Parathyroid adenoma (tissue), 2 donors: Measurements from ENCODE around the gene TMEM150B.

Experiments
- H2AFZ ChIP-seq: fragments of 300-600 bp; sonication (generic); one replicate; pipeline ENCODE4 v1.7.0; 2017; ENCODE audit warnings: antibody characterized with exemption, mild to moderate bottlenecking
- H3K27ac ChIP-seq: fragments of 300-600 bp; sonication (generic); one replicate; pipeline ENCODE4 v1.7.0; 2017
- H3K27me3 ChIP-seq: fragments of 300-600 bp; sonication (generic); one replicate; pipeline ENCODE4 v1.7.0; 2017; ENCODE audit warnings: low read length; ENCODE audit not compliant: control insufficient read depth, insufficient read depth
- H3K36me3 ChIP-seq: fragments of 300-600 bp; sonication (generic); one replicate; pipeline ENCODE4 v1.7.0; 2017; ENCODE audit warnings: low read length; ENCODE audit not compliant: control insufficient read depth, insufficient read depth
- H3K4me1 ChIP-seq: fragments of 300-600 bp; sonication (generic); one replicate; pipeline ENCODE4 v1.7.0; 2017; ENCODE audit warnings: control low read depth
- H3K4me2 ChIP-seq: fragments of 300-600 bp; sonication (generic); one replicate; pipeline ENCODE4 v1.7.0; 2017; ENCODE audit warnings: low read length
- H3K4me3 ChIP-seq: fragments of 300-600 bp; sonication (generic); one replicate; pipeline ENCODE4 v1.7.0; 2017; ENCODE audit warnings: low read depth, low read length
- H3K79me2 ChIP-seq: fragments of 300-600 bp; sonication (generic); one replicate; pipeline ENCODE4 v1.7.0; 2017; ENCODE audit warnings: control low read depth
- H3K9ac ChIP-seq: fragments of 300-600 bp; sonication (generic); one replicate; pipeline ENCODE4 v1.7.0; 2017; ENCODE audit warnings: mild to moderate bottlenecking
- H3K9me3 ChIP-seq: fragments of 300-600 bp; sonication (generic); one replicate; pipeline ENCODE4 v1.7.0; 2017; ENCODE audit warnings: low read length; ENCODE audit not compliant: control insufficient read depth
- TF ChIP-seq, protein P1 (sequence below): fragments of 300-600 bp; sonication (generic); IDR thresholded peaks from one replicate; pipeline ENCODE4 v1.7.0; 2017; ENCODE audit warnings: antibody characterized with exemption, mild to moderate bottlenecking
- donor health status: primary hyperparathyroidism.

The TMEM150B gene

GRCh38 chr19:55370305-55370988, 45.3 kb upstream of the TMEM150B start, which contains the start of gene IL11:
Gene IL11 (minus strand): TSS chr19:55370463. CDS start chr19:55370310, 153 bp downstream.
- H3K9ac ChIP-seq, result no peak within 1 kb of the TSS
- no peaks in the 10 kb centered on the region for H3K79me2 ChIP-seq
- no peak within 1 kb of the TSS for H3K27ac ChIP-seq
- H3K4me1 ChIP-seq, result no peaks in the 10 kb centered on the region
- H3K4me2 ChIP-seq, result peak within 1 kb of the TSS; percentile 47
- TF ChIP-seq, protein P1, sequence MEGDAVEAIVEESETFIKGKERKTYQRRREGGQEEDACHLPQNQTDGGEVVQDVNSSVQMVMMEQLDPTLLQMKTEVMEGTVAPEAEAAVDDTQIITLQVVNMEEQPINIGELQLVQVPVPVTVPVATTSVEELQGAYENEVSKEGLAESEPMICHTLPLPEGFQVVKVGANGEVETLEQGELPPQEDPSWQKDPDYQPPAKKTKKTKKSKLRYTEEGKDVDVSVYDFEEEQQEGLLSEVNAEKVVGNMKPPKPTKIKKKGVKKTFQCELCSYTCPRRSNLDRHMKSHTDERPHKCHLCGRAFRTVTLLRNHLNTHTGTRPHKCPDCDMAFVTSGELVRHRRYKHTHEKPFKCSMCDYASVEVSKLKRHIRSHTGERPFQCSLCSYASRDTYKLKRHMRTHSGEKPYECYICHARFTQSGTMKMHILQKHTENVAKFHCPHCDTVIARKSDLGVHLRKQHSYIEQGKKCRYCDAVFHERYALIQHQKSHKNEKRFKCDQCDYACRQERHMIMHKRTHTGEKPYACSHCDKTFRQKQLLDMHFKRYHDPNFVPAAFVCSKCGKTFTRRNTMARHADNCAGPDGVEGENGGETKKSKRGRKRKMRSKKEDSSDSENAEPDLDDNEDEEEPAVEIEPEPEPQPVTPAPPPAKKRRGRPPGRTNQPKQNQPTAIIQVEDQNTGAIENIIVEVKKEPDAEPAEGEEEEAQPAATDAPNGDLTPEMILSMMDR, result no peak
- peak within 1 kb of the TSS; percentile 50 for H2AFZ ChIP-seq
- no peaks in the 10 kb centered on the region for H3K9me3 ChIP-seq
- H3K27me3 ChIP-seq, result peaks cover 10% of the 10 kb centered on the region
- peak within 1 kb of the TSS; percentile 11 for H3K4me3 ChIP-seq
- no peaks in the 10 kb centered on the region for H3K36me3 ChIP-seq

DNA sequence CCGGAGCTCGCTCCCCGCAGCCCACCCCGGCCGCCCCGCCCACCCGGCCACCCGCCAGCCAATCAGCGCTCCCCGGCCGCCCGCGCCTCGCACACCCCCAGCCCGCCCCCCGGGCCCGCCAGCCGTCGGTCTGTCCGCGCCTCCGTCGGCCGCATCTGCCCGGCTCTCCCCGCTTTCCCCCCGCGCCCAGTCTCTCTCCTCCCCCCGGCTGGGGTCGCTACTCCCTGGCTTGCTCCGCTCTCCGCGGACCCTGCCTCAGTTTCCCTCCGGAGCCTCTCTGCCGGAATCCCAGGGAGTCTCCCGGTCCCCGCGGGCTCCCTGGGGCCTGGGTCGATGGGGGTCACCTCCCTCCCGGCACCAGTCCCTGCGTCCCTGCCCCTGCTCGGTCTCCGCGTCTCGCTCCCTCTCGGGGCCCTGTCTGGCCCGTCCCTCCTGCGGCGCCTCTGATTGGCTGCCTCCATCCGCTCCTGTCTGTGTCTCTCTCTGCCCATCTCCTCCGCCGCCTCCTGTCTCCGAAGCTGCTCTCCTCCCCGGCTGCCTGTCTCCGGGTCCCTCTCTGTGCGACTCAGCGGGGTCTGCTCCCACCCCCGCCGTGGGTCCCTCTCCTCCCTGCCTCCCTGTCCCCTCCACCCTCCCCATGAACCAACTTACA, 44.6 kb upstream of the TMEM150B start:
- H3K27ac ChIP-seq, result no peak overlapping the region
- H3K36me3 ChIP-seq, result no peaks in the 10 kb centered on the region
- no peaks in the 10 kb centered on the region for H3K9me3 ChIP-seq
- no peaks in the 10 kb centered on the region for H3K79me2 ChIP-seq
- H3K27me3 ChIP-seq, result peaks cover 10% of the 10 kb centered on the region
- no peak overlapping the region for H2AFZ ChIP-seq
- peak overlapping the region; percentile 11 for H3K4me3 ChIP-seq
- H3K4me1 ChIP-seq, result no peaks in the 10 kb centered on the region
- peak overlapping the region; percentile 47 for H3K4me2 ChIP-seq
- TF ChIP-seq, protein P1, result no peak
- no peak overlapping the region for H3K9ac ChIP-seq

DNA sequence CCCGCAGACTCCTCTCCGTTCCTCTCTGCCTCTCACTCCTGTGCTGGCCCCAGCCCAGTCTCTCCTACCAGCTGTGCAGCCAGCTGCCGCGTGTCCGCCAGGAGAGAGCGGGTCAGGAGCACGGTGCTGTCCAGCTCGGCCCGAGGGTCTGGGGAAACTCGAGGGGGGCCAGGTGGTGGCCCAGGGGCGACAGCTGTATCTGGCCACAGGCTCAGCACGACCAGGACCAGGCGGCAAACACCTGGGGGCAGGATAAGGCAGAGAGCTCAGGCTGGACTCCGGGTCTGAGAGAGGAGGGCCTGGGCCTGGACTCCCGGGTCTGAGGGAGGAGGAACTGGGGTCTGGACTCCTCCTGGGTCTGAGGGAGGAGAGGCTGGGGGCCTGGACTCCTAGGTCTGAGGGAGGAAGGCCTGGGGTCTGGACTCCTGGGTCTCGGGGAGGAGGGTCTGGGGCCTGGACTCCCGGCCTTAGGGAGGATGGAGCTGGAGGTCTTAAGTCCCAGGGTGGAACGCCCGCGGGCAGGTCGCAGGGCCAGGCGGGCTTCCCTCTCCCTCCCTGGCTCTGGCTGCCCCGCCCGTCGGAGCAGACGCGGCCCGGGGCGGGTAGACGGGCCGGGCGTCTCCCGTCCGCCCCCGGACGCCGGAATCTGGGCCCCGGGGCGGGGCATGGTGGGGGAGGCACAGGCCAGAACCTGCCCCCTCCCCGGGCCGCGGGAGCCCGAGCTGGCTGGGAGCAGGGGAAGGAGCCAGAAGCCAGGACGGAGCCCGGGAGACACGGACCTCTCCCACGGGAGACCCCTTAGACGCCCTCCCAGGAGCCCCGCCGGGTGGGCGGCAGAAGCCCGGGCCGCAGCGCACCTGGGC, 43.8 kb upstream of the TMEM150B start:
- H3K9ac ChIP-seq, result no peak overlapping the region
- H3K4me2 ChIP-seq, result no peak overlapping the region

GRCh38 chr19:55368106-55368505, 43.0 kb upstream of the TMEM150B start:
- Histone ChIP-seq H3K9me3 (no peaks in the 10 kb centered on the region), H3K36me3 (no peaks in the 10 kb centered on the region), H3K27me3 (peaks cover 10% of the 10 kb centered on the region), H3K4me3 (no peak overlapping the region), H3K27ac (no peak overlapping the region), H2AFZ (no peak overlapping the region), H3K4me2 (no peak overlapping the region), H3K9ac (no peak overlapping the region), H3K79me2 (no peaks in the 10 kb centered on the region), H3K4me1 (no peaks in the 10 kb centered on the region)
- TF ChIP-seq, protein P1, result no peak

More for the DNA sequence above, 43.8 kb upstream of the TMEM150B start:
- Histone ChIP-seq H3K27me3 (peaks cover 10% of the 10 kb centered on the region), H3K27ac (no peak overlapping the region), H3K9me3 (no peaks in the 10 kb centered on the region), H3K4me3 (no peak overlapping the region), H3K79me2 (no peaks in the 10 kb centered on the region), H3K4me1 (no peaks in the 10 kb centered on the region), H2AFZ (peak overlapping the region; percentile 50), H3K36me3 (no peaks in the 10 kb centered on the region)
- TF ChIP-seq, protein P1, result no peak
